HL-60/S4 (cell line): ENCODE measurements around the gene ZNF682.
"Not testable (repeated sequence)": the region's sequence is repeated elsewhere in the genome, so short reads cannot be mapped to it uniquely, and the experiment has no call there.

Experiments
- in situ Hi-C: fragments of 300-500 bp; cut with MboI; formaldehyde crosslinking; loops from 2 replicates; pipeline ENCODE4 v1.14.3; 2022; ENCODE audit warnings: low sequenced_read_pairs

Gene ZNF682

DNA sequence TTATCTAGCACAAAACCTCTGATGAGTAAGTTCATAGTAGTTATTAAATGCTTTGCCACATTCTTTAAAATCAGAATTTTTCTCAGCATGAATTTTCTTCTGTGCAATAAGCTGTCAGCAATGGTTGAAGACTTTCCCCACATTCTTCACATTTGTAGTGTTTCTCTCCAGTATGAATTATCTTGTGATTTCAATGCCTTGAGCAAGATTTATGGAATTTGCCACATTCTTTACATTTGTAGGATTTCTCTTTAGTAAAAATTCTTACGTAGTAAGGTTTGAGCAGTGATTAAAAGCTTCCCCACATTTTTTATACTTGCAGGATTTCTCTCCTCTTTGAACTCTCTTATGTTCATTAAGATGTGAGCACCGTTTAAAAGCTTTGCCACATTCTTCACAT lies 33.6 kb downstream of the ZNF682 start:
- in situ Hi-C loops = no loop called here

DNA sequence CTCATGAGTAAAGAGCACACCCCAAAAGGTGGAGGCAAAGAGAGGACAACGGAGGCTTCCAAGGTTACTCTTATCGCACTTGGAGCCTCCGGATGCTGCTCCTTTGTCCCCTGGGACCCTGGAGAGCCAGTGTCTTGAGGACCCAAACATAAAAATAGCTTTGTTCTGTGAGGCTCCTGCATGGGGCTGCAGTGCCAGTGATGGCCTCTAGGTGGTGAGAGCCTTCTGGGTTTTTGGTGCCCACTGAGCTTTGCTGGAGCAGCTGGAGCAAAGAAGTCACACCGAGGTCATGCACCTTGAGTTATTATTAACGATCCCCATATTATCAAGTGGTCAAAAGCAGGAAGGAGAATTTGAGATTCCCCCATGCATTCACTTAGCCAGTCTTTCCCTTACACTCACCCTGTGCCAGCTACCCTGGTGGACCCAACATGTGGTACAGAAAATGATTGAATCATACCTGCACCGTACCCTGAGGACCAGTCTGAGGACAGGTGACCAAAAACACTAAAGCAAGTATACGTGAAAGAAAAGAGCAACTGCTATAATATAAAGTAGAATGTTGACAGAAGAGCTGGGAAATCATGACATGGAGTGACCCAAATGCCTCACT lies 41.5 kb downstream of the ZNF682 start:
- in situ Hi-C loops = no loop called here

DNA sequence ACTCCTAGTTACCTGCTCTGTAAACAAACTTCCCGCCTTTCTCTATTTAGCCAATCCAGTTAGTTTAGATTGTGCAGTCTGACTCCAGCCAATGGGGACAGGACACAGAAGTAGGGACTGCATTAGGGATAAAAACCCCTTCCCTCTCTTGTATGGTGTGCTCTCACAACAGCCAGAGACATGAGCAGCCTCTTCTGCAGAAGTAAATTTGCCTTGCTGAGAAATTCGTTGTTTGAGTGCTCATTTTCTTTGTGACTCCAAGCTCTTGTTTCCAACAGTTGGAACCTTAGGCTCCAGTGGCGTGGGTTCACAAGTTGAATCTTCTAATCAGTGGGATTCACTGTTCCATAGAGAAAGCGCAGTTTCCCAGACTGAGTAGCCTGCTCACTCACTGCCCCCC lies 72.4 kb downstream of the ZNF682 start:
- in situ Hi-C loops = no loop called here

DNA sequence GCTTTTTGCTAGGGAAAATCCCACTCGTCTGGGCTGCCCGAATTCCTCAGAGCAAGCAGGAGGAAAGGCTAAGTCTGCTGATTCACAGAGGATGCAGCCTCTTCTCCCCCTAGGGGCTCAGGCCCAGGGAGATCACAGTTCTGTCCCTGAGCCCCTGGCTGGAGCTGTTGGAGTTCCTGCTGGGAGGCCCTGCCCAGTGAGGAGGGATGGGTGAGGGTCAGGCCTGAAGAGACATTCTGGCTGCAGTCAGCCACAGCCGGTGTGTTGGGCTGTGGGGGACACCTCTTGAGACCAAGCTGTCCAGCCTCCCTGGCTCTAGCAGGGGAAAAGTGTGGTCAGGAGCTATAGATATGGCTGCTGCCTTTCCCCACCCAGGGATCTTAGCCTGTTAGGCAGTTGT lies 73.2 kb downstream of the ZNF682 start:
- in situ Hi-C loops = not testable (repeated sequence)

DNA sequence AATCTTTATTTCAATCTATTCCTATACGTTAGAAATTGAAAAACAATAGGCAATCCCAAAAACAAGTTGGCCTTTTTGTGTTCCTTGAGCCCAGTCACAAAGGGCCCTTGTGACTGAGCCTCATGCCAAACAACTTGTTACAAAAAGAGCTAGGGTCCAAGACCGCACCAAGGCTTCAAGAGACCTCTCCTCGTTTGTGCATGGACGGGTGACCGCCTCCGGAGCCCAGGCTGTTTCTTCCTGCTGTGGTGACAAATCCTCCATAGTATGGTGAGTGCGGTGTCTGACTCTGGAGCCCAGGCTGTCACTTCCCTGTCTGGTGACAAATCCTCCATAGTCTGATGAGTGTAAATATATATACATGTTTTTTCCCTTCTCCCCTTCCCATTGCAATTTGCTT lies 74.9 kb downstream of the ZNF682 start:
- in situ Hi-C loops = no loop called here

DNA sequence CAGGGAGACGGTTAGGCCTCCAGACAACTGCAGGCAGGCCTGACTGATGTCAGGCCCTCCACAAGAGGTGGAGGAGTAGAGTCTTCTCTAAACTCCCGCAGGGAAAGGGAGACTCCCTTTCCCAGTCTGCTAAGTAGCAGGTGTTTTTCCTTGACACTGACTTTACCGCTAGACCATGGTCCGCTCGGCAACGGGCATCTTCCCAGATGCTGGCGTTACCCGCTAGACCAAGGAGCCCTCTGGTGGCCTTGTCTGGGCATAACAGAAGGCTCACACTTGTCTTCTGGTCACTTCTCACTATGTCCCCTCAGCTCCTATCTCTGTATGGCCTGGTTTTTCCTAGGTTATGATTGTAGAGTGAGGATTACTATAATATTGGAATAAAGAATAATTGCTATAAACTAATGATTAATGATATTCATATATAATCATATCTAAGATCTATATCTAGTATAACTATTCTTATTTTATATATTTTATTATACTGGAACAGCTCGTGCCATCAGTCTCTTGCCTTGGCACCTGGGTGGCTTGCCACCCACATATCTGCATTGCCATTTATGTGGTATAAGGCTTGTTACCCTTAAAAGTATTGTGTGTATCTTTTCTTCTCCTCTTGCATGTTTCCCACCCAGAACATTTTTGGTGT lies 80.0 kb downstream of the ZNF682 start:
- in situ Hi-C loops = not testable (repeated sequence)

DNA sequence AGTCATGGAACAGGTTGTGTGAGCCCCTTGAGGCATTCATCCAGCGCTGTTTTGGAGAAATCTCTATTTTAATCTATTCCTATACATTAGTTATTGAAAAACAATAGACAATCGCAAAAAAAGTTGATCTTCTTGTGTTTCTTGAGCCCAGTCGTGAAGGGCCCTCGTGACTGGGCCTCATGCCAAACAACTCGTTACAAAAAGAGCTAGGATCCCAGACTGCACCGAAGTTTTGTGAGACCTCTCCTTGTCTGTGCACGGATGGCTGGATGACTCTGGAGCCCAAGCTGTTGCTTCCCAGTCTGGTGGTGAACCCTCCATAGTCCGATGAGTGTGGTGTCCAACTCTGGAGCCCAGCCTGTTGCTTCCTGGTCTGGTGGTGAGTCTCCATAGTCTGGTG lies 81.5 kb downstream of the ZNF682 start:
- in situ Hi-C loops = not testable (repeated sequence)

DNA sequence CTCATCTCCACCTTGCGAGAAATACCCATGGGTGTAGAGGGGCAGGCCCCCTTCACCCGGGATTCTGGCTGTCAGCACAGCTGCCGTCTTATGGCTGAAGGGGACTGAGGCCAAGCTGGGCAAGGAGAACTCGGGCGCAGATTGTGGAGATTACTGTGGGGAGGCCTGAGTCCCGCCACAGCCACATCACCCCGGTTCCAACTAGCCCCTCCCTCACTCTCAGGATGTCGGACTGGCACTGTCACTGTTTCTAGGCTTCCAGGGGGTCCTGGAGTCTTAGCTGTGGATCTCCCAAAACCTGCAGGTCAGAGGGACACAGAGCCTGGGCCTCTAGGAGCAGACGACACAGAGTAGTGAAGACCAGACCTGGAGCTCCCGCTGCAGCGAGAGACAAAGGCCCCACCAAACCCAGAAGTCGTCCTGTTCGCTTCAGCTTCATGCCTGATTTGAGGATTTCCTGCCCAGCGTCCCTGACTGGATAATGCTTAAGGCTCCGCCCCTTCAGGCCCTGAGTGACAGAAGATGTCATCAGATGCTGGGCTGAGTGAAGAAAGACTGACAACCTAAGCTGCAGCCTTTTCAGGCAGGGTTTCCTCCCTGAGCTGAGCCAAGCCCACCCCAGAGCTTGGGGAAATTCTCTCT lies 82.8 kb downstream of the ZNF682 start:
- in situ Hi-C loops = no loop called here

DNA sequence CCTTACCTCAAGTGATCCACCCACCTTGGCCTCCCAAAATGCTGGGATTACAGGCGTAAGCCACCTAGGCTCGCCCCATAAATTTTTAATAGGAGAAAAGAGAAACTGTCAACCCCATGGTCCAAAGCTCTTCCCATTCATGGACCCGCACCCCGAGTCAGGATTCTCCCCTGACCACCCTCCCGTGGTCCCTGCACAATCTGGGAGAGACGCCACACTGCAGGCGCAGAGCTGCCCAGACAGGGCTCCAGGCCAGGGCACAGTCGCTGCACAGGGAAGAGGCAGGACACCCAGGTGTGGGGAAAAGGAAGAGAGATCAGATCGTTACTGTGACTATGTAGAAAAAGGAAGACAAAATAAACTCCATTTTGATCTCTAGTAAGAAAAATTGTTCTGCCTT lies 84.1 kb downstream of the ZNF682 start:
- in situ Hi-C loops = no loop called here
